GM18868 (cell line): ENCODE data around the gene PLXNA3.
"Not testable (repeated sequence)": the region's sequence is repeated elsewhere in the genome, so short reads cannot be mapped to it uniquely, and the experiment has no call there.

ENCODE experiments used
- ATAC-seq: cut with Tn5 transposase; IDR thresholded peaks from one replicate; pipeline ENCODE4 v1.9.1; 2021; ENCODE audit warnings: mild to moderate bottlenecking, moderate library complexity; ENCODE audit not compliant: unreplicated experiment

PLXNA3 gene

DNA sequence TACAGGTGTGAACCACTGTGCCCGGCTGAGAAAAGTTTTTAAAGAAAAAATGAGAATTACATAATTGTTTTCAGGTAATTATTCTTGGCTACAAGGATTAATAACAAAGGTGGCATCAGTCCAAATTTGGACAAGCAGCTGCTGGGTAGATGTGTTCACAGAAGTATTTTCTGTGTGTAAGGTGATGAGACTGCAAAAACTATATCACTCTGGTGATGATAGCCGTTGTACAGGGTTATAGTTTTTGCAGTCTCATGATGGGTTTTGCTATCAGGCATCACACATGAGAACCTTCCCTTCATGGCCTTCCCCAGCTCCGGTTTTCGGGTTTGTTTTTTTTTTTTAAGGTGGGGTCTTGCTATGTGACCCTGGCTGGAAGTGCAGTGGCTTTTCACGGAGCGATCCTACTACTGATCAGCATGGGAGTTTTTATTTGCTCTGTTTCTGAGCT lies 37.4 kb downstream of the PLXNA3 start:
- ATAC-seq: no peak

- ATAC-seq: not testable (repeated sequence)
Observed at GRCh38 chrX:154496591-154497137, 38.6 kb downstream of the PLXNA3 start.

DNA sequence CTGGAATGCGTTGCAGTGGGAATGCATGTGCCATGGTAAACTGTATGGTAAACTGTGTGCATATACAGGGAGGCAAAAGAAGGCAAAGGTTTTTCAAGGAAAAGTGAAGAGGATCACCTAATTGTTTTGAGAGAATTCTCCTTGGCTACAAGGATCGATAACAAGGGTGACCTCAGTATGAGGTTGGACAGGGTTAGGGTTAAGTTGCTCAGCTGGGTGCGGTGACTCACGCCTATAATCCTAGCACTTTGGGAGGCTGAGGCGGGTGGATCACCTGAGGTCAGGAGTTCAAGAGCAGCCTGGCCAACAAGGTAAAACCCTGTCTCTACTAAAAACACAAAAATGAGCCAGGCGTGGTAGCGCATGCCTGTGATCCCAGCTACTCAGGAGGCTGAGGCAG lies 43.3 kb downstream of the PLXNA3 start:
- not testable (repeated sequence) for ATAC-seq

DNA sequence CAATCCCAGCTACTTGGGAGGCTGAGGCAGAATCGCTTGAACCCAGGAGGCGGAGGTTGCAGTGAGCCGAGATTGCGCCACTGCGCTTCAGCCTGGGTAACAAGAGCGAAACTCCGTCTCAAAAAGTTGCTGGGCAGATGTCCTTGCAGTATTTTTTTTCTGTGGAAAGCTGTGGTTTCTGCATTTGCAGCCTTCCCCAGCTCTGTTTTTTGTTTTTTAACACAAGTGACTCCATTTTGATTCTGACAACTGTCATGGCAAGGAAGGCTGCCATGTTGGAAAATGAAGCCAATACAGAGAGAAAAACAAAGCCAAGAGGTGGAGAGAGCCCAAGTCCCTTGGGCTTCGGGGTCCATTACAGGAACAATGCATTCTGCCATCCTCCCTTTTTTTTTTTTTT lies 44.0 kb downstream of the PLXNA3 start:
- no peak for ATAC-seq

GRCh38 chrX:154502989-154503388 lies 44.9 kb downstream of the PLXNA3 start:
- ATAC-seq: no peak

DNA sequence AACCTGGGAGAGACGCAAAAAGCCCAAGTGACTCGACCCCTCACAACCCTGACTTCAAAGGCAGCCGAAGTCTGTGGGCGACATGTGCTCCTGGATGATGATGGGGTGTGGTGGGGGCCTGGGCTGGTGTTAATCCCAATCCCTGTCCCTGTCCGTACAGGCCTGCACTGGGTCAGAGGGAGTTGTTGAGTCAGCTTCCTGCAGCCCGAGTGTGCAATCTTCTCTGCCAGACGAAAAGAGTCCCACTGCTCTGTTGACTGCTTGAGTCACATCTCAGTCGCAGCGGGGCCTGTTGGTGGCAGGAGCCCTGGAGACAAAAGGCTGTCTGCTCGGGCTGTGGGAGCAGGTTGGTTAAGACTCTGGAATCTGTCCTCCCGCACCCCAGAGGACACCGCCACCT lies 47.7 kb downstream of the PLXNA3 start:
- no peak for ATAC-seq

DNA sequence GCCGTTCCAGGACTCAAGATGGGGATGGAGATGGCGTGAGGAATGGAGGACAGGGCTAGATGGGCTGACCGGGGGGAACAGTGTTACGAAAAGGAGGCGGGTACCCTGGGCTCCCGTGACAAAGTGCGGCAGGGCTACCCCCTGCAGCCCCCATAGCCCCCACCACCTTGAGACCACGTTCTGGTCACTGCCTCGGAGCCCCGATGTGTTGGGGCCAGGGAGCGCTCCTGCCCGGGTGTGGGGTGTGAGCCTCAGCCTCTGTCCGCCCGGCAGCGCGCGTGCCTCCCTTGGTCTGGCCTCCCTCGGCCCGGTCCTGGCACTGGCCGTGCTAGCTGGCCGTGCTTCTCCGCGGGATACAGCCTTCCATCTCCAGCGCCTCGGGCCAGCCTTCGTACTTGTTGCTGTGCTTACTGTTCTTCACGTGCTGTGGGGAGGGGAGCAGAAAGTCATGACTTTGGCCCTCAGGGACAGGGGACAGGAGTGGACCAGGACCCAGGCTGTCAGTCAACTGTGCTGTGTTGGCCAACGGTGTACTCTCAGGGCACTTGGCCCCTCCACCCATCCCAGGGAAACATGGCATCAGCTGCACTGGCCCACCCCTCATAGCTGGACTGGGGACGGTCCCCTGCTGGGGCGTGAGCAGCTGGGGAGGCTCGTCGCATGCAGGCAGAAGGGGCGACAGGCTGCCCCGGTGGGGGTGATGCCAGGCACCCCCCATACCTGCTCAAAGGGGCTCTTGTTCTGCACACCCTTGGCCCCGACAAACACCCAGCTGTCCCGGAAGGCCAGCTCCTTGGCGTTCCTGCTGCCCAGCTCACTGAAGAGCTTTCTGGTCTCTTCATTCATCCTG lies 48.6 kb downstream of the PLXNA3 start:
- no peak for ATAC-seq

DNA sequence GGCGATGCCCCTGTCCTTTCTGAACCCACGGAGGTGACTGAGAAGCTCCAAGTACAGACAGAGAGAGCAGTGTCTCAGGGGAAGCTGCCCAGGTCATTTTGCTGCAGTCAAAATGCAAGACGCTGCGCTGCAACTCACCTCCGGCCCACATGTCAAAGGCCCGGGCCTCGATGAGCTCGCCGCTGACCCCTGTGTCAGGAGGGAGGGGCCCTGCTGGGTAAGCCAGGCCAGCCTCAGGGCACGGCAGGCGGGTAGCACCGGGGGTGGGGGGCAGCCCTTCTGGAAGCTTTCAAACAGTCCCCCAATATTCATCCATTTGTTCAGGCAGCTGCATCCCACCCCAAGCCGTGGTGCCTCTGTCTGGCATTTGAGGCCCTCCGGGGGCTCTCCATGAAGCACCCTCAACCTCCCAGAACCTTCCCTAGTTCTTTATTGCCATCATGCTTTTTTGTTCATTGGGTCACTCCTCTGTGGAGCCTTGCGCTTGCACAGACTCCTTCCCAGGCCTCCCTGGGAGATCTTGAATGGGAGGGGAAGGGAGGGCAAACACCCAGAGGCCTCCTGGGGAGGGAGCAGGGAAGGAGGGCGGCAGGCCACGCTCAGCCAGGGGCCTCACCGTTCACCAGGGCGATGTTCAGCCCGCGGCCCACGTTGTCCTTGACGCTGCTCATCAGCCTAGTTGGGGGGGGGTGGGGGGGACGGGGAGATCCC lies 49.7 kb downstream of the PLXNA3 start:
- ATAC-seq: no peak

DNA sequence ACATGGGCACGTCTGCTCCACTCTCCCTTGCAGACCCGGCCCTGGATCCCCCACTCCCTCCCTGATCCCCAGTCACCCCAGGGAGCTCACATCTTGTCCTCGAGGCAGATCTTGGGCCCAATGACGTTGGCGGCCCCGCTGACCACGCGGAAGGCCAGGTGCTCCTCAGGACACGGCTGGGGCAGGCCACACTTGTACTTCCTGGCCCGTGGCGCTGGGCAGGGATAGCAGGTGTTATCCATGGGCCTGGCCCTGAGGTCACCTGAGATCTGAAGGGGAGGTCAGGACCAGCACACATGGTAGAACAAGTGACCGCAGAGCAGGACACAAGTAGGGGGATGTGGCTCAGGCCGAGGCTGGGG lies 50.3 kb downstream of the PLXNA3 start:
- ATAC-seq: no peak

DNA sequence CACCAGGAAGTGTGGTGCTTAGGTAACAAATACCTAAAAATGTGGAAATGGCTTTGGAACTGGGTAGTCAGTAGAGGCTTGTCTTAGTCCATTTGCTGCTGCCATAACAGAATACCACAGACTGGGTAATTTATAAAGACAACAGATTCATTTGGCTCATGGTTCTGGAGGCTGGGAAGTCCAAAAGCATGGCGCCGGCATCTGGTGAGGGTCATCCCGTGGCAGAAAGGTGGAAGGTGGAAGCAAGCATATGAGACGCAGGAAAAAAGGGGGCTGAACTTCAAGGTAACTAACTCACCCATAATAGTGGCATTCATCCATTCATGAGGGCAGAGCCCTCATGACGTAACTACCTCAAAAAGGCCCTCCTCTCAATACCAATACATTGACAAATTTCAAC lies 51.4 kb downstream of the PLXNA3 start:
- no peak for ATAC-seq

DNA sequence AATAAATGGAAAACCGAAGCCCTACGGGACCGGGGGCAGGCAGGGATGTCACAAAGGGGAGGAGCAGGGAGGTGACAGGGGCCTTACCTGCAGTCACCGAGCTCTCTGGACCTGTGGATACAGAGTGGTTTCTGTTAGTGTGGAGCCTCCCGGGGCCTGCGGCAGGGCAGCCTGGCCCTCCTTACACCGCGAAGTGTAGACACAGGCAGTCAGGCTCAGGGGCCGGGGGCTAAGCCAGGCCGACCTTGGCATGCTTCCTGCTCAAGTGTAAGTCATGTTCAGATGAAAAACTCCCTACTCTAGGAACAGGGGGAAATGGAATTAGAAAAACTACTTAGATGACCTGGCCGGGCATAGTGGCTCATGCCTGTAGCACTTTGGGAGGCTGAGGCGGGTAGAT lies 53.7 kb downstream of the PLXNA3 start:
- ATAC-seq: no peak

GRCh38 chrX:154512879-154513553 lies 54.9 kb downstream of the PLXNA3 start:
- ATAC-seq: no peak

DNA sequence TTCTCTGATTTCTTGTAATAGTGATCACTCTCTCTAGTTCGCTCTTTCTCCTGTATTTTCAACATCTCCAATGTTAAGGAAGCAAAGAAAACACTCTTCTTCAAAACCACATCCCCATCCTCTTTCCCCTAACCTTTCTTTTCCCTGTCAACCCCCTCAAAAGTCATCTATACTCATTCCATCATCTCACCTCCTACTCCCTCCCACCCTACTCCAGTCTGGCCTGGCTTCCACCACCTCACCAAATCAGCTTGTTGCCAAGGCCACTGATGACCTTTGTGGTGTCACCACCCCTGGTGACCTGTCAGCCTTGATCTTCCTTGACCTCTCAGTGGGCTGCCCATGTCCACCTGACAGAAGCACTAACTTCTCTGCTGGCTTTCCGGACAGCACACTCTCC lies 55.6 kb downstream of the PLXNA3 start:
- ATAC-seq: no peak

DNA sequence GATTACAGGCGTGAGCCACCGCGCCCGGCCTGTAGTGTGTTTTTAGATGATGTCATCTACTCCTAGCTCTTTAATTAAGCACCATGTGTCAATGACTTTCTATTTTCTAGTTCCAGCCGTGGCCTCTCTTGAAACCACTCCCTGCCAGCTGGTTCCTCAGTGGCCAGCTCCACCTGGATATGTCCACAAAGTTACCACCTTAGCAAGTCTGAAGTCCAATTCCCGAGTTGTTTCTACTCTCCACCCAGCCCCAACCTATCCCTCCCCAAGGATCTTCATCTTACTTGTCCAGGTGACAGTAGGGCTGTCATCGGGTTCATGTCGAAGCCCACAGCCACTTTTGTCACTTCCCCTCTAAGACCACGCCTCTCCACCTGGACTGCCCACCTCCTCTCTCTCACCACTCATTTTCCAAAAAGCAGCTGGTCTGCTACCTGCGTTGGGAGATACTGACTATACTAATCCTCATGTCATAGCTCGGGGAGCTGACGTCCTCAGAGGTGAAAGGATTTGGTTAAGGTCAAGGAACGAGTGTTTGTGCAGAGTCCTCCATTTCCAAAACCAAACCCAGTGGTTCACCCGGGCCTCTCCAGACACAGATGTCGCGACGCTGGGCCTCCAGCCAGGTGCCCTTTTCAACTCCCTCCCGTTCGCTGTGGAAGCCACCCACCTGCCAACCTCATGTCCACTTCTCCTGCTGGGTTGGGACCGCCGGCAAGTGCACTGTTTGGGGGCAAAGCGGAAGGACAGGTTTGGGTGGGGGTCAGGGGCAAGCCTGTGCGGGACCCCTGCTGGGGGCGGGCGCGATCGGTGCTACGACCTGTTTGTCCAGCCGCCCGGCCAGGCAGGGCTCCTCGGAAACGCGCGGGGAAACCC lies 57.2 kb downstream of the PLXNA3 start:
- ATAC-seq: no peak

DNA sequence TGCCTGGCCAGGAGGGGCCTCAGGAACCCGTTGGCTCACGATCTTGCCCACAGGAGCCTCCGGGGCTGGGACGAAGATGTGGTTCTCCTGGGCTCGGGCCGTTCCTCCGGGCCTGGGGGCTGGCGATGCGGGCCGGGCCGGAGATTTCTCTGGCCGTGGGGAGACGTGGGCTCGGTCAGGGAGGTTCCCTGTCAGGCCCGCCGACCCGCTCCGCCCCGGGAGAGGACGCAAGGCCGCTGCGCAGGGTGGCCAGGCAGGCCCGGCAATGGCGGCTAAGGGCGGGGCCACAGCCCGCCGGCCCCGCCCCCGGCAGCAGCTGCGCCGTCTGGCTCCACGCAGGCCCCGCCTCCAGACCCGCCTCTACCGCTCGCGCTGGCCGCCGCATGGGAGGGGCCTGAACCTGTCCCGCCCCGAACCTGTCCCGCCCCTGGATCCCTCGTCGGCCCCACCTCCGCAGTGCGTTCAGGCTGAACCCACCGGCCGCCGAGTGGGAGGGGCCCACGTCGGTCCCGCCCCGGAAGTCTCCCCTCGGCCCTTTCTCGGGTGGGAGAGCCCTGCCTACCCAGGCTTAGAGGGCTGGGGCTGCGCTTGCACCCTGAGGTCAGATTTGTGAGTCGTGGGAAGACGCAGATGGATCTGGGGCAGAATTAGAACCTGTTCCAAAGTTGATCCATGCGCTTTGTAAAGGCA lies 58.0 kb downstream of the PLXNA3 start, which contains the start of gene FAM3A:
Gene FAM3A (minus strand): TSS at position 267 of the 690 bp plus-strand sequence. CDS start 460 bp downstream, outside the sequence.
- ATAC-seq: peak; percentile 95

DNA sequence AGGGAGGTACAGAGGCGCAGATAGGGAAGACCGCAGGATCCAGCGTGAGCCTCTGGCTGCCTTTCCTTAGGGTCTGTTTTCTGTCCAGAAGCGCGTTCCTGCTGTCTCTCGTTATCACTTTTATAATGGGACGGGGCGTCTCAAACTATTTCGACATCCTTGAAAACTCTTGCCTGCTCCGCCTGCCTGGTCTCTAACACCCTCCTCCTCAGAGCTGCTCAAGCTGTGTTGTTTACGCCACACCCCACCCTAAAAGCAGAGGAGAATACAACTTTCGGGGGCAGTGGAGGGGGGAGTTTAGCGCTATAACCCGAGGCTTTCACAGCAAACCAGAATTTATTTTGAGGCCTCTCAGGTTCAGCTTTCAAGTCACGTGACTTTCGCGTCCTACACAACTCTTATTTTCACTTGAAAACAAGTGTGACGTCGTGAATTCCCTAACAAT lies 58.6 kb downstream of the PLXNA3 start:
- ATAC-seq: no peak

DNA sequence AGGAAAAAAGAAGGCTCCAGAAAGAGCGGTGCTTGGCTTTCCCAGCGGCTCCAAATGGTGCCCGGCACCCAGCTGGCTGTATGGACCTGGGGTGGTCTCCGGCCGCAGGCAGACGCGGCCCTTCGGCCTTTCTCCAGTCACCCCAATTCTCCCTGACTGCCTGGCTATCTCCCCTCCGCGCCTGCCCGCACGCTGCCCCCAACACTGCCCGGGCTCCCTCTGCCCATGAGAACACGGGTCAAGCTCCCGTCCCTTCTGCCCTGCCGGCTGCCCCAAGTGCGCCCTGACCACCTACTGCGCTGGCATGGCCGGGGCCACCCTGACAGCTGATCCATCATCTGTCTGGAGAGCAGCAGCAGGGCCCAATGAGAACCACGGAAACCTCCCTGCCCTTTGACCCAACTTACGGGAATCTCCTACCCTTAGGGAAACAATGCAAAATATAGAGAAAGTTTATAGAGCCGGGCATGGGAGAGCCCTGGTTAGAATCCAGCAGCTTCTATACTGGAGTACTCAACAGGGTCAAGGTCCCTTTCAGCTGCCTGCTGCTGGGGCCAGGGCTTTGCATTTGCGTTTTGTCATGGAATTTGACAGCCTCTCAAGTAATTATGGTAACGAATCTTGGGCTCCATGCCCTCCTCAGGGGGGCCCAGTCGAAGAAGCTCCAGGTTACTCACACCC lies 59.2 kb downstream of the PLXNA3 start:
- ATAC-seq: no peak

- no peak for ATAC-seq
Observed at GRCh38 chrX:154519389-154519788, 61.3 kb downstream of the PLXNA3 start.
